ENCODE data around the gene ZNF670. TPM values are rescaled to one million over a fixed set of nuclear protein-coding genes. Genes with fewer than 3 reads are reported as not detected.
"Not testable (repeated sequence)": the region's sequence is repeated elsewhere in the genome, so short reads cannot be mapped to it uniquely, and the experiment has no call there.

The ZNF670 gene
- total and polyA plus RNA-seq, 9 of the 15 experiments (the other 6 are each of a cell fraction or from before 2014, with no cell fraction given) = 7.1 to 23.4 (median 11.8) TPM

- H3K79me2 ChIP-seq (ENCODE audit: control insufficient read depth, insufficient read depth, low read length); H3K36me3 ChIP-seq (ENCODE audit: control insufficient read depth, insufficient read depth, low read length); H4K20me1 ChIP-seq (replicated peaks; ENCODE audit: control insufficient read depth, insufficient read depth, low read length); H3K27ac ChIP-seq (ENCODE audit: extremely low read depth, low read depth, low read length); POLR2A ChIA-PET; H3K4me1 ChIP-seq (replicated peaks in 1 of 2; ENCODE audit: control insufficient read depth in 2 of 2, insufficient read depth in 2 of 2, low read length in 2 of 2); CTCF ChIA-PET (ENCODE audit: low intra/inter-chr PET ratio); FAIRE-seq; H3K4me2 ChIP-seq (ENCODE audit: insufficient read depth, low read length); H3K4me3 ChIP-seq; H3K27me3 ChIP-seq (ENCODE audit: control insufficient read depth in 2 of 2, insufficient read depth in 2 of 2, low read length in 2 of 2); intact Hi-C loops (cut with micrococcal nuclease); in situ Hi-C loops (cut with MboI); BruUV-seq (replicated peaks); H3K9me1 ChIP-seq (ENCODE audit: control insufficient read depth, insufficient read depth, low read length); H2AFZ ChIP-seq (ENCODE audit: low read depth, low read length); DNase-seq (ENCODE audit: extremely low read depth in 1 of 4, low spot score in 3 of 4); H3K9ac ChIP-seq (ENCODE audit: insufficient read depth in 1 of 2, low read depth in 2 of 2, low read length in 2 of 2); ATAC-seq: not testable (repeated sequence)
- peaks cover 15% of the 10 kb centered on the region for H3K9me3 ChIP-seq (replicated peaks; ENCODE audit: control insufficient read depth, insufficient read depth, low read depth, low read length)
- no CpG with 5 or more reads among the region's 30 CpGs for WGBS (ENCODE audit: insufficient coverage, low coverage, missing lambda C conversion rate)
- 0 out of 2 replicates have a peak, but pooled peaks have one; percentile 20 for TF ChIP-seq POLR2G (IDR thresholded peaks at IDR 0.05; ENCODE audit: low read depth, low read length)
These were observed 46.3 kb downstream of the ZNF670 start for GRCh38 chr1:247032306-247032705.

Other genes starting within 250 kb of the ZNF670 start
- 46.2 and 49.6 TPM in 2 replicates for gene AHCTF1, start 146.9 kb downstream of the ZNF670 start, total RNA-seq (2014; rRNA removed)
- gene AHCTF1, start 146.9 kb downstream of the ZNF670 start, total RNA-seq (2014; rRNA removed; fragmentation: Illumina TruSeq; extraction: Trizol) = 97.4 and 99.7 TPM in 2 replicates
- gene AHCTF1, start 146.9 kb downstream of the ZNF670 start, total RNA-seq (2015; rRNA removed; fragmentation: Illumina TruSeq; extraction: Trizol) = 92.6 and 102 TPM in 2 replicates
- gene AHCTF1, start 146.9 kb downstream of the ZNF670 start, total RNA-seq (2021) = 62.6 and 69.8 TPM in 2 replicates
- gene AHCTF1, start 146.9 kb downstream of the ZNF670 start, polyA plus RNA-seq (2011; rRNA removed) = 31.2 and 47.6 TPM in 2 replicates
- gene AHCTF1, start 146.9 kb downstream of the ZNF670 start, polyA plus RNA-seq (2014; fragmentation: Illumina TruSeq; extraction: Trizol) = 69.0 and 88.0 TPM in 2 replicates
- gene AHCTF1, start 146.9 kb downstream of the ZNF670 start, polyA plus RNA-seq (2014; fragmentation: Nextera tagmentation; extraction: Ambion mirVana) = 10 to 100 TPM in 1 of 2 experiments, 1 to 10 TPM in 1; 9.4 to 15.4 TPM
- gene AHCTF1, start 146.9 kb downstream of the ZNF670 start, polyA plus RNA-seq (2014; rRNA removed) = 44.6 and 46.1 TPM in 2 replicates
- gene ZNF695, start 70.8 kb downstream of the ZNF670 start, total RNA-seq (2014; rRNA removed) = 10.9 and 11.5 TPM in 2 replicates
- gene ZNF695, start 70.8 kb downstream of the ZNF670 start, total RNA-seq (2014; rRNA removed; fragmentation: Illumina TruSeq; extraction: Trizol) = 15.2 and 15.7 TPM in 2 replicates
- 10.2 and 10.6 TPM in 2 replicates for gene ZNF695, start 70.8 kb downstream of the ZNF670 start, total RNA-seq (2015; rRNA removed; fragmentation: Illumina TruSeq; extraction: Trizol)
- 10.9 and 13.7 TPM in 2 replicates for gene ZNF695, start 70.8 kb downstream of the ZNF670 start, total RNA-seq (2021)
- gene ZNF695, start 70.8 kb downstream of the ZNF670 start, polyA plus RNA-seq (2011; rRNA removed) = 8.7 and 9.0 TPM in 2 replicates
- 11.1 and 12.1 TPM in 2 replicates for gene ZNF695, start 70.8 kb downstream of the ZNF670 start, polyA plus RNA-seq (2014; fragmentation: Illumina TruSeq; extraction: Trizol)
- gene ZNF695, start 70.8 kb downstream of the ZNF670 start, polyA plus RNA-seq (2014; fragmentation: Nextera tagmentation; extraction: Ambion mirVana) = 1 to 10 TPM; 8.7 to 8.8 TPM
- 6.4 and 11.1 TPM in 2 replicates for gene ZNF695, start 70.8 kb downstream of the ZNF670 start, polyA plus RNA-seq (2014; rRNA removed)
- 9.8 and 10.9 TPM in 2 replicates for gene ZNF669, start 25.5 kb upstream of the ZNF670 start, total RNA-seq (2014; rRNA removed)
- 18.3 and 21.1 TPM in 2 replicates for gene ZNF669, start 25.5 kb upstream of the ZNF670 start, total RNA-seq (2014; rRNA removed; fragmentation: Illumina TruSeq; extraction: Trizol)
- 14.4 and 16.1 TPM in 2 replicates for gene ZNF669, start 25.5 kb upstream of the ZNF670 start, total RNA-seq (2015; rRNA removed; fragmentation: Illumina TruSeq; extraction: Trizol)
- gene ZNF669, start 25.5 kb upstream of the ZNF670 start, total RNA-seq (2021) = 8.0 and 10.2 TPM in 2 replicates
- 8.2 and 10.9 TPM in 2 replicates for gene ZNF669, start 25.5 kb upstream of the ZNF670 start, polyA plus RNA-seq (2011; rRNA removed)
- 10.3 and 12.1 TPM in 2 replicates for gene ZNF669, start 25.5 kb upstream of the ZNF670 start, polyA plus RNA-seq (2014; fragmentation: Illumina TruSeq; extraction: Trizol)
- 1 to 10 TPM; 5.3 to 6.3 TPM for gene ZNF669, start 25.5 kb upstream of the ZNF670 start, polyA plus RNA-seq (2014; fragmentation: Nextera tagmentation; extraction: Ambion mirVana)
- 8.2 and 9.2 TPM in 2 replicates for gene ZNF669, start 25.5 kb upstream of the ZNF670 start, polyA plus RNA-seq (2014; rRNA removed)
- gene ZNF124, start 93.2 kb upstream of the ZNF670 start, total RNA-seq (2014; rRNA removed) = 28.2 and 31.2 TPM in 2 replicates
- gene ZNF124, start 93.2 kb upstream of the ZNF670 start, total RNA-seq (2014; rRNA removed; fragmentation: Illumina TruSeq; extraction: Trizol) = 71.5 and 74.9 TPM in 2 replicates
- gene ZNF124, start 93.2 kb upstream of the ZNF670 start, total RNA-seq (2015; rRNA removed; fragmentation: Illumina TruSeq; extraction: Trizol) = 63.2 and 68.5 TPM in 2 replicates
- gene ZNF124, start 93.2 kb upstream of the ZNF670 start, total RNA-seq (2021) = 43.1 and 47.1 TPM in 2 replicates
- 20.2 TPM in 2 replicates for gene ZNF124, start 93.2 kb upstream of the ZNF670 start, polyA plus RNA-seq (2011; rRNA removed)
- gene ZNF124, start 93.2 kb upstream of the ZNF670 start, polyA plus RNA-seq (2014; fragmentation: Illumina TruSeq; extraction: Trizol) = 14.7 and 15.0 TPM in 2 replicates
- 10 to 100 TPM in 1 of 2 experiments, 1 to 10 TPM in 1; 7.6 to 13.6 TPM for gene ZNF124, start 93.2 kb upstream of the ZNF670 start, polyA plus RNA-seq (2014; fragmentation: Nextera tagmentation; extraction: Ambion mirVana)
- 12.5 and 13.5 TPM in 2 replicates for gene ZNF124, start 93.2 kb upstream of the ZNF670 start, polyA plus RNA-seq (2014; rRNA removed)
- not detected in 2 replicates for gene VN1R5, start 177.3 kb upstream of the ZNF670 start, total RNA-seq (2014; rRNA removed)
- gene VN1R5, start 177.3 kb upstream of the ZNF670 start, total RNA-seq (2014; rRNA removed; fragmentation: Illumina TruSeq; extraction: Trizol) = not detected in 2 replicates
- not detected in 2 replicates for gene VN1R5, start 177.3 kb upstream of the ZNF670 start, total RNA-seq (2015; rRNA removed; fragmentation: Illumina TruSeq; extraction: Trizol)
- gene VN1R5, start 177.3 kb upstream of the ZNF670 start, total RNA-seq (2021) = not detected in 2 replicates
- not detected in 2 replicates for gene VN1R5, start 177.3 kb upstream of the ZNF670 start, polyA plus RNA-seq (2011; rRNA removed)
- not detected in 2 replicates for gene VN1R5, start 177.3 kb upstream of the ZNF670 start, polyA plus RNA-seq (2014; fragmentation: Illumina TruSeq; extraction: Trizol)
- not detected for gene VN1R5, start 177.3 kb upstream of the ZNF670 start, polyA plus RNA-seq (2014; fragmentation: Nextera tagmentation; extraction: Ambion mirVana)
- gene VN1R5, start 177.3 kb upstream of the ZNF670 start, polyA plus RNA-seq (2014; rRNA removed) = not detected in 2 replicates

All from K562 (cell line).